ENCODE measurements around the gene PGBD1.
"Not testable (repeated sequence)": the region's sequence is repeated elsewhere in the genome, so short reads cannot be mapped to it uniquely, and the experiment has no call there.

Gene PGBD1

DNA sequence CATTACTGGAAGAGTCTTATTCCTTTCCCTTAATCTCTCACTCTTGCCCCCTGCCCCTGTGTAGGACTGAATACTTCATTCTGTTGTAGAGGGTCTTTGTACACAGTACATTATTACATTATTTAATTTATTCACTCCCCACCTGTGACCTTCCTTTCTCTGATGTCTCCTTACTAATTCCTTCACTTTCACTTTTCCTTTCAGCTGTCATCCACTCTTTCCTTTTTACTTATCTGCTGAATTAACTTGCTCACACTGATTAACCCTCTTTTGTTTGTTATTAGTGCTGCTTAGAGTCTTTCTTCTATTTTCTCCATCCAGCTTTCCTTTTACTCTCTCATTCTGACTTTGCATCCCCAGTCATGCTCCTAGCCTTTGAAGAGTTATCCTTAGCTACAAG is 6.5 kb upstream of the PGBD1 start:
- DNase-seq = no peak

GRCh38 chr6:28277746-28278145 is 3.6 kb upstream of the PGBD1 start:
- DNase-seq = no peak

- no peak for DNase-seq
These were observed 631 bp upstream of the PGBD1 start for GRCh38 chr6:28280595-28281287.

GRCh38 chr6:28282926-28283325 is 1.6 kb downstream of the PGBD1 start:
- DNase-seq = no peak

DNA sequence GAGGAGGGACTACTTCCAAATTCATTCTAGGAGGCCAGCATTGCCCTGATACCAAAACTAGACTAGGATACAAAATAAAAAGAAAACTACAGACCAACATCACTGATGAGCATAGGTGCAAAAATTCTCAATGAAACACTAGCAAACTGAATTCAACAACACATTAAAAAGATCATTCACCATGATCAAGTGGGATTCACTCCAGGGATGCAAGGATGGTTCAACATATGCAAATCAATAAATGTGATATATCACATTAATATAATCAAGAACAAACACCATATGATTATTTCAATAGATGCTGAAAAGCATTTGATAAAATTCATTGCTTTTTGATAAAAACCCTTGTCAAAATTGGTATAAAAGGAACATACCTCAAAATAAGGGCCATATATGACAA is 10.2 kb downstream of the PGBD1 start:
- no peak for DNase-seq

- DNase-seq = no peak
These were observed 14.0 kb downstream of the PGBD1 start for GRCh38 chr6:28295326-28295725.

- DNase-seq = no peak
These were observed 15.2 kb downstream of the PGBD1 start for GRCh38 chr6:28296520-28297060.

- DNase-seq = no peak
These were observed 22.2 kb downstream of the PGBD1 start for GRCh38 chr6:28303570-28303969.

- DNase-seq = not testable (repeated sequence)
These were observed 25.0 kb downstream of the PGBD1 start for GRCh38 chr6:28306363-28306762.

DNA sequence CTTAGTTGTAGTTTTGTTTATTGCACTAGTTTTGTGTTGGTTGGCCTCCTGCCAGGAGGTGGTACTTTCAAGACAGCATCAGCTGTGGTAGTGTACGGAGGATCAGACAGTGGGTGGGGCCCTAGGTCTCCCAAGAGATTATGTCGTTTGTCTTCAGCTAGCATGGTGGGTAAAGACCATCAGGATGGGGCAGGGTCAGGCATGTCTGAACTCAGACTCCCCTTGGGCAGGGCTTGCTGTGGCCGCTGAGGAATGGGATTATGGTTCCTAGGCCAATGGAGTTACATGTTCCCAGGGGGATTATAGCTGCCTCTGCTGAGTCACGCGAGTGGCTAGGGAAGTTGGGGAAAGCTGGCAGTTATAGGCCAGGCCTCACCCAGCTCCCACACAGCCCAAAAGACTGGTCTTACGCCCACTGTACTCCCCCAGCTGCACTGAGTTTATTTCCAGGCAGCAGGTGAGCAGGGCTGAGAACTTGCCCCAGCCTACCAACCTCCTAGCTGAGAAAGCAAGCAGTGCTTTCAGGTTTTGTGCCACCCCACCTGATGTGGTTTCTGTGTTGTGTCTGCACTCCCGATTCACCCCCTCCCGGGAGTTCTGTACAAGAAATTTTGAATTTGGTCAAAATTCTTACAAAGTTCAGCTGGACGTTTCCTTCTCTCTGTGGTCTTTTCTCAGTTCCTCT is 29.9 kb downstream of the PGBD1 start:
- DNase-seq = no peak

DNA sequence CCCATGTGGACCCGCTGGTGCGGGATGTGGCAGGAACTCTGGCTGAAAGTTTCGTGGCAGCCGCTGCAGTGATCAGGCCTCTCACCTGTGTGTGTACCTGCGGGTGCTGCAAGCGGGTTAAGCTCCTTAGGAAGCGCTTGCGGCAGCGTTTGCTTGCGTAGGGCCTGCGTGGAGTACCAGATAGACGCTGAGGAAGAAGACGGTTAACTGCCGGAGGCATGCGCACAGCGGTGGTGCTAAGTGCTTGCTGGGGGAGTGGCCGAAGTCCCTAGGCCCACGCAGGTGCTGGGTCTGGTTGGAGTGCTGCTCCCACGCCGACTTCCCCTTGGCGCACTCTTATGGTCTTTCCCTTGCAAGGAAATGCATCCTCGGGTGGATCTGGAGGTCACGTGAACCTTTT is 31.6 kb downstream of the PGBD1 start:
- DNase-seq = no peak

- no peak for DNase-seq
These were observed 34.3 kb downstream of the PGBD1 start for GRCh38 chr6:28315628-28316027.

DNA sequence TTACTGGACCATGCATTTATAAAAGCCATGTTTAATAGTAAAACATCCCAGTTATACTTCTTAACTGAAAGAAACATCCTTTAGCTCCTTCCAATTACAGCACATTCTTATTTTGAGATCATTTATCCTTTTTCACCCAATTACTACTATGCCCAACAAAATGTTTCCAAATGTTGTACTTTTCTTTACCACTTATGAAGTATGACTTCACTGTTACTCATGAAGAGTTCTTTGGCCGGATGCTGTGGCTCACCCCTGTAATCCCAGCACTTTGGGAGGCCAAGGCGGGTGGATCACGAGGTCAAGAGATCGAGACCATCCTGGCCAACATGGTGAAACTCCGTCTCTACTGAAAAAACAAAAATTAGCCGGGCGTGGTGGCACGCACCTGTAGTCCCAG is 36.5 kb downstream of the PGBD1 start:
- not testable (repeated sequence) for DNase-seq

DNA sequence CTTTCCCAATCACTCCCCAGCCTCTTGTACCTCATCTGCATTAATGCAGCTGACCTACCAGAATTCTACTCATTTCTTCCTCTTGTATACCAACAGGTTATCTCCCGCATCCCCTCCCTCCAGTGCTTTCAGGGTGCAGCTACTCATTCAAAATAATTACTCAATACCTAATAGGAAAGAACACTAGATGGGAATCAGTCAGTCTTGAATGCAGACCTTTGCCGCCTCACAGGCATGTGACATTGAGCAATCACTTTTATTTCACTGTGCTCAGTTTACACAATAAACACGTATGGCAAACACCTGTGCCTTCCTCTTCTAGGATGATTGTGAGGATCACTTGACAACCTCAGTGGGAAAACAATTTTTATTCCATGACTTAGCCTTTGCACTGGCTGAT is 41.3 kb downstream of the PGBD1 start:
- DNase-seq = no peak

DNA sequence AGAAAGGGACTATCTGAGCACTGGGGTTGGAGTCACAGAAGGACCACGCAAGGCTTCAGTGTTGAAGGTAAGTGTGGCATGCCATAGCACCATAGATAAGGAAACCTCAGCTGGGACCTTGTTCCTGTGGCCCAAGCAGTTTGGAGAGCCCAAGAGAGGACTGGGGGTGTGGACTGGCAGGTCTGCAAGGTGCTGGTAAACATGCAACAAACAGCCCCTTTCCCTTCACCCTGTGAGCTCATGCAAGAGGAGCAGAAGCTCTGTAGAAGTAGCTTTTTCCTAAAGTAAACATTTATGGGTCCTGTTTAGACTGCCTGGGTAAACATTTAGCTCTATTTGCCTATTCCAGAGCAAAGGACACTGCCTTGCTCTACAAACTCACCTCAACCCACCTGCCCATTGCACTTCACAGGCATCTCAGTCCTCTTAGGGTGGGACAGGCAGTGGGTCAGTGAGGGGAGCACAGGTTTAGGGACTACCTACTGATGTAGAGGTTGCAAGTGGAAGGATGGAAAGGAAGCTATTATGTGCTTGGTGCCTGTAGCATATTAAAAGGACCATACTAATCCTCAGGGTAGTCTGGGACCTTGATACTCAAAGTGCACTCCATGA is 42.5 kb downstream of the PGBD1 start:
- no peak for DNase-seq

- no peak for DNase-seq
These were observed 45.1 kb downstream of the PGBD1 start for GRCh38 chr6:28326371-28326948.

DNA sequence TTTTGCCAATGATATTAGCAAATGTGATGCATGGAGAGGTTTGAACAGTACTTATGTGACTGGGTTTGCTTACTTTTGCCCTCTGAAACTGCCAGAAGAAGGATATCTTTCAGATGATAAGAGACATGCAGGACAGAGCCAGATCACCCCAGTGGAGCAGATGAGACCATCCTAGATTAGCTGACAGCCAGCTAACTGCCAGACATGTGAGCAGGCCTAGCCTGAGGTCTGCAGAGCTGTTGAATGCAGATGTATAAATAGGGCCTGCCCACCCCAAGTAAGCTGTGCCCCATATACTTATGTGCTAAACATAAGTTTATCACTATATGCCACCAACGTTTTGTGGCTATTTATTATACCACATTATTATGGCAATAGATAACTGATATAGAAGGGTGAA is 48.7 kb downstream of the PGBD1 start:
- DNase-seq = no peak

DNA sequence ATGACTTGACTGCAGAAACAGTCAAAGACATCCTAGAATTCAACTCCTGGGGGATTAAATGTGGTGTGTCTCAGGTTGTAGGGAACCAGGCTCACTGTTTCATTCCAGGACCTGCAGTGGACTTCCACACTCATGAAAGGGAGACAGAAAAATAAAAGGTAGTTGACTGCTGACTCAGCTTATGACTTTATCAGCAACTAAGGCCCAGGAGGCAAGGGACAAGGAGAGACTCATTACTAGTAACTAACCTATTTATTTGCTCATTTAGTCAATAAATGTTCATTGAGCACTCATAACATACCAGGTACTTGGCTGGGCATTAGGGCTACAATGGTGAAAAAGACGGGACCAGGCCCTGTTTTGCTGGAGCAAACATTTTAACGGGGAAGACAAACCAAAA is 51.7 kb downstream of the PGBD1 start:
- DNase-seq = no peak

DNA sequence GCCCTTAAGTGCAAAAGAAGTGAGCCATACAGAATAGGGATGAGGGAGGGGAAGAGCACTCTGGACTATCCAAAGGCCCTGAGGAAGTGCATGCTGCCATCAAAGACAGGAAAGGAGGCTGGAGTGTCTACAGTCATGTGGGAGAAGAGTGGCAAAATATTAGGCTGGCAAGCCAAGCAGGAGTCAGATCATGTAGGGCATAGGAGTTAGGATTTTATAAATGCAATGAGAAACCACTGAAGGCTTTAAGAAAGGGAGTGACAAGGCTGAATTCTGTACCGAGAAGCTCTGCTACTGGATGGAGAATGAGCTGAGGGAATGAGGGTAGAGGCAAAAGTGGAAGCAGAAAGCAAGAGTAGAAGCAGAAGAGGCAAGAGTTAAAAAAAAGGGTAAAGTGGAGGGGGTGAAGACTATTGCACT is 52.2 kb downstream of the PGBD1 start:
- no peak for DNase-seq

GRCh38 chr6:28334286-28335039 is 53.1 kb downstream of the PGBD1 start:
- DNase-seq = no peak

DNA sequence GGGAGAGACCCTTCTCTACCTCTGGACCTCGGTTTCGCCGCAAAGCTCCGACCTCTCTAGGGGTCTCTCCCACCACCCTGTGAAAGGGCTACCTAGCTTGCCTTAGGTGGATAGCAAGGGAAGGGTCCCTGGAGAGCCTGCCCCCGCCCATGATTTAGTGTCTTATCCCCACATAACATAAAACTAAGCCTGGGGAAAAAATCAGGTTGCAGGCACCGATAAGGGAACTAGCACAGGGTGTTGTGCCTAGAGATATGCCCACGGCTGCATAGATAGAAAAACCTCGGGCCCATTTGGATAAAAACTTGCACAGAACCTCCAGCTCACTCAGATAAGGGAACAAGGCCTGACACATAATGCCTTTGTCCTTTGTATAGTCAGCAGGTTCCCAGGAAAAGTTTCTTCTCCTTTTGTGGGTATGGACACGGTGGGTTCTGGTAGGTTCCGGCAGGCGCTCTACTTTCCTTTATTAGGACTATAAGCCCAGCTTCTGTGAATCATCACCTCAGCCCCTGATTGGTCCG is 53.7 kb downstream of the PGBD1 start:
- no peak for DNase-seq

DNA sequence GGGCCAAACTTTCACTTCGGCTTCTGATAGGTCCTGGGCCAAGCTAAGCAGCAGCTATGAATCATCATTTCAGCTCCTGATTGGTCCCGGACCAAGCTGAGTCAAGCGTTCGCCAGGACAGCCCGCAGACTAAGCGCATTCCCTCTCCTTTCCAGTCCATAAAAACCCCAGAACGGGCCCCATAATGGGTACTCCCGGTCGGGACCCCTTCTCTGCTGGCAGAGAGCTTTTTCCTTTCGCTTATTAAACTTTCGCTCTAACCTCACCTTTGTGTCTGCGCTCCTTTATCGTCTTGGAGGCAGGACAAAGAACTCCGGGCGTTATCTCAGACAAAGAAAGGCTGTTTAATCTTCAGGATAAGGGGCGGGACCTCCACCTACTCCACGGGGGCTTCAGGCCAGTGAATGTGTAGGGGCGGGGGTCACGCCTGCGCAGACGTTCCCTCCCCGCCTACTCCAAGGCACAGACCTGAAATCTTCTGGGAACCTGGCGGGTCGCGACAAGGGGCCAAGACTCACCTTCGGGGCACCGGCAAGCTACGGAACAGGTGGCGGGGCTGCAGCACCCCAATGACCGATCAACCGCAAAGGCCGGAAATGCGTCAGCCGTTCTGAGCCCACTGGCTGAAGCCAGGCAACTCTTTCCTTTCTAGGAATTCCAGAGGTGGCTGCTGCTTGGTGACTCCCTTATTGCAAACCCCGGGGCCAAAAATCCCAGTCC is 54.4 kb downstream of the PGBD1 start, which contains the start of gene ZSCAN31:
Gene ZSCAN31, minus strand, starts transcription at position 585 of the 720 bp plus-strand sequence. CDS start 6,465 bp downstream, outside the sequence.
- DNase-seq = peak; percentile 96

Measured in NCI-H1105 (cell line).